GM12878 (cell line): ENCODE measurements around the gene SIVA1. TPM values are rescaled to one million over a fixed set of nuclear protein-coding genes. Genes with fewer than 3 reads are reported as not detected.

Source experiments
- ATAC-seq: fragments of 200-7000 bp; cut with Tn5 transposase; 3 replicates; pipeline ENCODE4 v1.9.1; 2020; ENCODE audit warnings: mild to moderate bottlenecking, moderate library complexity
- BruUV-seq: library from RNA; stranded (reverse); fragments of 400-500 nt; replicated peaks from 2 replicates; lab custom pipeline; 2021; lab: Mats Ljungman, UMichigan
- CTCF ChIA-PET: fragments of 300-600 bp; sonication (Branson Sonifier 250); formaldehyde crosslinking; extraction: SDS; loops from one replicate; lab custom pipeline; 2021; ENCODE audit warnings: inconsistent platforms; lab: Yijun Ruan, JAX
- POLR2A ChIA-PET: fragments of 350-600 bp; formaldehyde crosslinking; extraction: SDS; loops from one replicate; lab custom pipeline; 2021; ENCODE audit warnings: inconsistent platforms; lab: Charles Lee
- RAD21 ChIA-PET: fragments of 300-600 bp; sonication (Branson Sonifier 250); formaldehyde crosslinking; loops from one replicate; lab custom pipeline; 2023; ENCODE audit warnings: antibody characterized with exemption; ENCODE audit not compliant: unreplicated experiment; lab: Charles Lee
- SMC1A ChIA-PET: fragments of 300-600 bp; sonication (Branson Sonifier 250); formaldehyde crosslinking; loops from one replicate; lab custom pipeline; 2023; ENCODE audit not compliant: unreplicated experiment, uncharacterized antibody; lab: Charles Lee
- DNase-seq: peaks from one replicate; pipeline ENCODE4 v3.0.0-alpha.2; 2011; ENCODE audit warnings: low read depth, low spot score
- FAIRE-seq: peaks from 3 replicates; lab custom pipeline; 2011; peaks lifted over from hg19 to GRCh38; lab: Jason Lieb, UNC
- H2AFZ ChIP-seq: 2 replicates; pipeline ENCODE4 v1.6.0; 2011; ENCODE audit warnings: low read depth, low read length, control low read depth; ENCODE audit not compliant: control insufficient read depth
- H3K27ac ChIP-seq: 2 replicates; pipeline ENCODE4 v1.5.1; 2011; ENCODE audit warnings: control low read depth; ENCODE audit not compliant: control insufficient read depth, insufficient read depth
- H3K27me3 ChIP-seq, 2 experiments: replicated peaks in 1 of 2; 2 replicates each; pipeline versions ENCODE4 v1.6.0 to v1.6.1; 2011; ENCODE audit warnings: low read length in 1 of 2; ENCODE audit not compliant: control insufficient read depth in 2 of 2, insufficient read depth in 2 of 2
- H3K36me3 ChIP-seq, 2 experiments: 2 replicates each; pipeline ENCODE4 v1.5.1; 2011; ENCODE audit warnings: low read length in 1 of 2; ENCODE audit not compliant: control insufficient read depth in 2 of 2, insufficient read depth in 2 of 2
- H3K4me1 ChIP-seq: 2 replicates; pipeline ENCODE4 v1.6.1; 2011; ENCODE audit warnings: mild to moderate bottlenecking, low read length, moderate library complexity, mixed read lengths; ENCODE audit not compliant: control insufficient read depth, insufficient read depth
- H3K4me2 ChIP-seq: 2 replicates; pipeline ENCODE4 v1.6.0; 2011; ENCODE audit warnings: control low read depth; ENCODE audit not compliant: control insufficient read depth, insufficient read depth
- H3K4me3 ChIP-seq: fragments of 200-600 bp; sonication (generic); 2 replicates; pipeline ENCODE4 v1.5.1; 2016
- H3K79me2 ChIP-seq: 2 replicates; pipeline ENCODE4 v1.6.0; 2011; ENCODE audit warnings: low read length; ENCODE audit not compliant: control insufficient read depth, insufficient read depth
- H3K9ac ChIP-seq: 2 replicates; pipeline ENCODE4 v1.8.0; 2011; ENCODE audit warnings: low read length, control low read depth, mixed read lengths; ENCODE audit not compliant: control insufficient read depth, insufficient read depth
- H3K9me3 ChIP-seq: replicated peaks from 3 replicates; pipeline ENCODE4 v1.5.1; 2011; ENCODE audit warnings: mild to moderate bottlenecking, low read length; ENCODE audit not compliant: control insufficient read depth, insufficient read depth
- H4K20me1 ChIP-seq: 2 replicates; pipeline ENCODE4 v1.6.0; 2011; ENCODE audit not compliant: control insufficient read depth, insufficient read depth
- ATF7 ChIP-seq: fragments of 450-650 bp; IDR thresholded peaks from 2 replicates; pipeline ENCODE4 v1.6.1; 2016; ENCODE audit warnings: low read depth, mild to moderate bottlenecking
- BMI1 ChIP-seq: fragments of 450-650 bp; IDR thresholded peaks from 2 replicates; pipeline ENCODE4 v1.6.1; 2016; ENCODE audit warnings: mild to moderate bottlenecking, moderate library complexity, borderline replicate concordance
- CBFB ChIP-seq: IDR thresholded peaks from 2 replicates; pipeline ENCODE4 v1.6.1; 2016; ENCODE audit warnings: antibody characterized with exemption, low read depth
- CHD2 ChIP-seq: IDR thresholded peaks from 2 replicates; pipeline ENCODE4 v1.6.1; 2011; ENCODE audit warnings: low read depth, low read length, improper control_type of control experiment, borderline replicate concordance
- IKZF2 ChIP-seq, 2 experiments: fragments of 450-650 bp; IDR thresholded peaks; 2 replicates each; pipeline ENCODE4 v1.6.1; 2017; ENCODE audit warnings: mild to moderate bottlenecking in 2 of 2, moderate library complexity in 2 of 2
- MTA3 ChIP-seq: IDR thresholded peaks from 2 replicates; pipeline ENCODE4 v1.6.1; 2012; ENCODE audit warnings: low read length, inconsistent platforms, borderline replicate concordance
- NRF1 ChIP-seq: conservative IDR thresholded peaks from 2 replicates; pipeline ENCODE4 v1.6.1; 2011; ENCODE audit warnings: mild to moderate bottlenecking, low read depth, low read length, improper control_type of control experiment
- PAX8 ChIP-seq: fragments of 450-650 bp; IDR thresholded peaks from 2 replicates; pipeline ENCODE4 v1.6.1; 2017; ENCODE audit warnings: mild to moderate bottlenecking, moderate library complexity
- SMARCA5 ChIP-seq: fragments of 450-650 bp; IDR thresholded peaks from 2 replicates; pipeline ENCODE4 v1.6.1; 2017; ENCODE audit warnings: mild to moderate bottlenecking
- SREBF1 ChIP-seq: IDR thresholded peaks from 2 replicates; pipeline ENCODE4 v1.6.1; 2012; ENCODE audit warnings: mild to moderate bottlenecking, low read length
- STAT1 ChIP-seq: fragments of 450-650 bp; conservative IDR thresholded peaks from 2 replicates; pipeline ENCODE4 v1.6.1; 2014; ENCODE audit warnings: antibody characterized with exemption, mild to moderate bottlenecking
- STAT3 ChIP-seq: IDR thresholded peaks from 2 replicates; pipeline ENCODE4 v1.6.1; 2011; ENCODE audit warnings: low read depth, low read length, improper control_type of control experiment
- SUPT20H ChIP-seq: IDR thresholded peaks from 2 replicates; pipeline ENCODE4 v1.6.1; 2011; ENCODE audit warnings: low read depth, mild to moderate bottlenecking, low read length, moderate library complexity, borderline replicate concordance; ENCODE audit not compliant: control insufficient read depth
- ZNF384 ChIP-seq: IDR thresholded peaks from 2 replicates; pipeline ENCODE4 v1.6.1; 2012; ENCODE audit warnings: low read depth, mild to moderate bottlenecking, low read length, improper control_type of control experiment, borderline replicate concordance
- WGBS: methylation state at CpG from one replicate; pipeline ENCODE4 v1.1.6; 2016; ENCODE audit warnings: low lambda C conversion rate; ENCODE audit not compliant: insufficient replicate concordance, insufficient coverage; ENCODE audit errors: missing lambda C conversion rate; 5-methylcytosine and 5-hydroxymethylcytosine counted together
- in situ Hi-C: fragments of 300-500 bp; cut with MboI; formaldehyde crosslinking; loops from 9 replicates; pipeline ENCODE4 v1.14.3; 2018; ENCODE audit warnings: mixed read lengths
- intact Hi-C: fragments of 100-400 bp; cut with micrococcal nuclease; formaldehyde crosslinking; loops from one replicate; pipeline ENCODE4 v1.14.2; 2022; ENCODE audit not compliant: unreplicated experiment
- polyA plus RNA-seq, 11 experiments: library from polyadenylated mRNA; depleted of rRNA in 4 of 11; unstranded in 6 of 11; stranded (reverse) in 5 of 11; fragments of >200 nt; fragmentation: Nextera tagmentation in 4 of 11; fragmentation: Illumina TruSeq in 1 of 11; extraction: Ambion mirVana in 4 of 11; extraction: Trizol in 1 of 11; gene quantifications; 1 replicate in 1 of 11; 2 replicates in 10 of 11; pipeline versions ENCODE4 v1.2.1 to v1.2.3, GENCODE V29; 2011 to 2016; ENCODE audit warnings: inconsistent platforms in 2 of 11, missing spikeins in 2 of 11, low read depth in 1 of 11
- total RNA-seq, 4 experiments: library from RNA; depleted of rRNA in 3 of 4; stranded (reverse); fragments of >200 nt in 3 of 4; fragmentation: Illumina TruSeq in 1 of 4; extraction: Trizol in 1 of 4; gene quantifications; 2 replicates each; pipeline versions ENCODE4 v1.2.1 to v1.2.3, GENCODE V29; 2013 to 2021
- TF ChIP-seq, protein P1 (sequence below): fragments of 450-650 bp; IDR thresholded peaks from 2 replicates; pipeline ENCODE4 v1.6.1; 2014; ENCODE audit warnings: mild to moderate bottlenecking
- TF ChIP-seq, protein P2 (sequence below): fragments of 450-650 bp; IDR thresholded peaks from 2 replicates; pipeline ENCODE4 v1.6.1; 2016; ENCODE audit warnings: mild to moderate bottlenecking

Gene SIVA1
- total and polyA plus RNA-seq, 10 of the 15 experiments (the other 5 are each of a cell fraction or from before 2014, with no cell fraction given), result 4.6 to 282 (median 106) TPM

DNA sequence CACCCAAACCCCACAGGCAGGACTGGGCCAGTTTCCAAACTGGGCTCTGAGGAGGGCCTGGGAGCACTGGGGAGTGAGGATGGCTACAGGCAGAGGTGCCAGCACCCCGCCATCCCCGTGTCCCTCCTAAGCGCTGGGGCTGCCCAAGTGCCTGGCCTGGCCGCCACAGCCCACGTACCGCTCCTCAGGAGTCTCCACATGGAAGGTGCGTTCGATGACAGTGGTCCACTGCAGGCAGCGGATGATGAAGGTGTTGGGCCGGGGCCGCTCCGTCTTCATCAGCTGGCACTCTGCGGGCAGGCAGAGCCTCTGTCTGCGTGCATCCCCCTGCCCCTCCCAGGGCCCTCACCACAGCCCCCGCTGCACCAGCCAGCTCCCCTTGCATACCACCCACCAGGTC lies 23.5 kb downstream of the SIVA1 start:
- TF ChIP-seq MTA3, result no peak
- intact Hi-C loops, result no loop called here
- H3K79me2 ChIP-seq, result no peaks in the 10 kb centered on the region
- no peak overlapping the region for H3K27ac ChIP-seq
- FAIRE-seq, result no peak
- 100% methylated on average over 9 of the region's 15 CpGs for WGBS
- no peak overlapping the region for H2AFZ ChIP-seq
- H3K9ac ChIP-seq, result no peak overlapping the region
- ChIA-PET CTCF (no interaction called here), RAD21 (no interaction called here), POLR2A (no interaction called here), SMC1A (no interaction called here)
- DNase-seq, result no peak
- H3K36me3 ChIP-seq, result peaks cover 5 to 22% of the 10 kb centered on the region in 2 experiments; a peak in 3 of 4 replicates
- in situ Hi-C loops, result no loop called here
- no peaks in the 10 kb centered on the region for H3K4me1 ChIP-seq
- no peaks in the 10 kb centered on the region for H3K27me3 ChIP-seq
- no peak overlapping the region for H3K4me3 ChIP-seq
- no peaks in the 10 kb centered on the region; the same call in 2 of the 3 replicates for H3K9me3 ChIP-seq
- no peak overlapping the region for H3K4me2 ChIP-seq
- BruUV-seq, result no TSS peak
- no peak for ATAC-seq
- H4K20me1 ChIP-seq, result no peaks in the 10 kb centered on the region

DNA sequence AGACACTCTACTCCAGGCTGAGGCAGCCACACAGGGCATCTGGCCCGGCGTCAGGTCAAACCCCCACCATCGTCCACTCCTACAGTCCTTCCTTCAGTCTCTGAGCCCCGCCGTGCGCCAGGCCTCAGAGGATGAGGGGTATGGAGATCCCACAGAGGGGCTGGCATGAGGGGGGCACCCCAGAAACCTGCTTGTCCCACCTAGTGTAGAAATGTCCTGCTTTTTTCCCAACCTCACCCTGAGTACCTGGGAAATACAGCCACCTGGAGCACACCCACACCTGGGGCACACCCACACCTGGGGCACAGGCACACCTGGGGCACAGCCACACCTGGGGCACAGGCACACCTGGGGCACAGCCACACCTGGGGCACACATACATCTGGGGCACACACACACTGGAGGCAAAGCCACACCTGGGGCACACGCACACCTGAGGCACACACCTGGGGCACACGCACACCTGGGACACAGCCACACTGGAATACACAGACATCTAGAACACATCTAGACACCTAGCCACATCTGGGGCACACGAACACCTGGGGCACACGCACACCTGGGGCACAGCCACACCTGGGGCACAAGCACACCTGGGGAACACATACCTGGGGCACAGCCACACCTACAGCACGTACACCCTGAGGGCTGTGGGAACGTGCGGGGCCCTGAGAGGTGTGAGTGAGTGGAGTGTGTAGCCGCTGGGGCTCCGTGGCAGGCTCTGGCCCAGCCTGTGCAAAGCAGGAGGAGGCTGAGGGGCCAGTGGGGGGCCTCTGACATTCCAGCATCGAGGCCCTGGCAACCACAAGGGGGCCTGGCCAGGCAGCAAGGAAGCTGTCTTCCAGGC lies 24.2 kb downstream of the SIVA1 start:
- no peak for DNase-seq
- peaks cover 0 to 16% of the 10 kb centered on the region in 2 experiments; a peak in 3 of 4 replicates for H3K36me3 ChIP-seq
- POLR2A ChIA-PET, result no interaction called here
- TF ChIP-seq ATF7 (no peak), SMARCA5 (no peak), CBFB (no peak), BMI1 (no peak), STAT1 (no peak), NRF1 (no peak), CHD2 (no peak), SREBF1 (no peak), PAX8 (no peak), IKZF2 (IDR thresholded peaks at IDR 0.05) (no peak), STAT3 (no peak), SUPT20H (no peak), MTA3 (no peak), ZNF384 (no peak)
- TF ChIP-seq, protein P1, sequence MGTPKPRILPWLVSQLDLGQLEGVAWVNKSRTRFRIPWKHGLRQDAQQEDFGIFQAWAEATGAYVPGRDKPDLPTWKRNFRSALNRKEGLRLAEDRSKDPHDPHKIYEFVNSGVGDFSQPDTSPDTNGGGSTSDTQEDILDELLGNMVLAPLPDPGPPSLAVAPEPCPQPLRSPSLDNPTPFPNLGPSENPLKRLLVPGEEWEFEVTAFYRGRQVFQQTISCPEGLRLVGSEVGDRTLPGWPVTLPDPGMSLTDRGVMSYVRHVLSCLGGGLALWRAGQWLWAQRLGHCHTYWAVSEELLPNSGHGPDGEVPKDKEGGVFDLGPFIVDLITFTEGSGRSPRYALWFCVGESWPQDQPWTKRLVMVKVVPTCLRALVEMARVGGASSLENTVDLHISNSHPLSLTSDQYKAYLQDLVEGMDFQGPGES, result no peak
- TF ChIP-seq, protein P2, sequence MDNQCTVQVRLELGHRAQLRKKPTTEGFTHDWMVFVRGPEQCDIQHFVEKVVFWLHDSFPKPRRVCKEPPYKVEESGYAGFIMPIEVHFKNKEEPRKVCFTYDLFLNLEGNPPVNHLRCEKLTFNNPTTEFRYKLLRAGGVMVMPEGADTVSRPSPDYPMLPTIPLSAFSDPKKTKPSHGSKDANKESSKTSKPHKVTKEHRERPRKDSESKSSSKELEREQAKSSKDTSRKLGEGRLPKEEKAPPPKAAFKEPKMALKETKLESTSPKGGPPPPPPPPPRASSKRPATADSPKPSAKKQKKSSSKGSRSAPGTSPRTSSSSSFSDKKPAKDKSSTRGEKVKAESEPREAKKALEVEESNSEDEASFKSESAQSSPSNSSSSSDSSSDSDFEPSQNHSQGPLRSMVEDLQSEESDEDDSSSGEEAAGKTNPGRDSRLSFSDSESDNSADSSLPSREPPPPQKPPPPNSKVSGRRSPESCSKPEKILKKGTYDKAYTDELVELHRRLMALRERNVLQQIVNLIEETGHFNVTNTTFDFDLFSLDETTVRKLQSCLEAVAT, result no peak

More for the DNA sequence above, 24.2 kb downstream of the SIVA1 start:
- Histone ChIP-seq H3K27ac (no peak overlapping the region), H3K4me2 (no peak overlapping the region), H3K79me2 (no peaks in the 10 kb centered on the region), H3K9me3 (no peaks in the 10 kb centered on the region), H3K4me1 (no peaks in the 10 kb centered on the region), H3K9ac (no peak overlapping the region), H3K27me3 (no peaks in the 10 kb centered on the region), H2AFZ (no peak overlapping the region), H4K20me1 (no peaks in the 10 kb centered on the region), H3K4me3 (no peak overlapping the region)
- in situ Hi-C loops, result no loop called here
- no peak for ATAC-seq
- WGBS, result 96% methylated on average over 16 of the region's 16 CpGs
- BruUV-seq, result no TSS peak
- CTCF ChIA-PET, result no interaction called here
- RAD21 ChIA-PET, result no interaction called here
- intact Hi-C loops, result no loop called here
- SMC1A ChIA-PET, result no interaction called here
- FAIRE-seq, result no peak
